HG03064 (cell line): ENCODE measurements around the gene YPEL5.
A peak's percentile ranks its signal among the peaks of the same experiment; 100 is the strongest.
"Not testable (repeated sequence)": the region's sequence is repeated elsewhere in the genome, so short reads cannot be mapped to it uniquely, and the experiment has no call there.

Experiments
- ATAC-seq: cut with Tn5 transposase; IDR thresholded peaks from one replicate; pipeline ENCODE4 v1.9.1; 2021; ENCODE audit warnings: low read depth; ENCODE audit not compliant: unreplicated experiment

YPEL5 gene

DNA sequence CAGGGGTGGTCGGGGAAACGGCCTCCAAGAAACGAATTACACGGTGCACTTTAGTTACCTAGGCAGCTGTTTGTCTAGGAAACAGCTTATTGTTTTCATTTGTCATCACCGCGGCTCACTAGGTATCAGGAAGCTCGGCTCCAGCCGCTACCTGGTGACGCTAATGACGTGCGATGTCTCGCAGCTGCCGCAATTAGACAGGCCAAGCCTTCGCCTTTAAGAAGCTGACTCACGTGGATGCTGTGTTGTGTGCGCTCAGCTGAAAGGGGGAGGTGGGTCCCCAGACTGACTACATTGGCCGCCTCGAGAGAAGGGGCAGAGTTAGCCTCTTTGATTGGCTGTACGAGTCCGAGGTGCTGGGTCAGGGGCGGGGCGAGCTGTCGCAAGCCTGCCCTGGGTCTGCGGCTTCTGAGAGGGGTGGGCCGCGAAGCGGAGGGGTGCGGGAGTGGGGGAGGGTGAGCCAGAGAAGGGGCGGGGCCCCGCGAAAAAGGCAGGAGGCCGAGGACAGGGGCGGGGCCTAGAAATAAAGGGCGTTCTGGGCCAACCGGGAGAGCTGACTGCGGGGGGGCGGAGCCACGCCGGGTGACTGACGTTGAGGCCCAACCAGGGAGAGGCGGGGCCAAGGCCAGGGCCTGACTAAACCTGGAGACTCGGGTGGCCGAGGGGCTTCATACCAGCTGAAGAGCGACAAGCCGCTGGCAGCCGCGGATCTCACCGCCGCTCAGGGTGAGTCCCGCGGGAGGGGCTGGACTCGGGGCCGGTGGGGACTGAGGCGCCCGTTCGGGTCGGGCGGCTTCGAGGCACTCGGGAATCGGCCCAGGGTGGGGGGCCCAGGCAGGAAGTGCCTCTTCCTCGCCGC is at the start of gene YPEL5:
Gene YPEL5 (plus strand): TSS at position 671 of the 859 bp plus-strand sequence. CDS start 9,645 bp downstream, outside the sequence.
- peak; percentile 89 for ATAC-seq

DNA sequence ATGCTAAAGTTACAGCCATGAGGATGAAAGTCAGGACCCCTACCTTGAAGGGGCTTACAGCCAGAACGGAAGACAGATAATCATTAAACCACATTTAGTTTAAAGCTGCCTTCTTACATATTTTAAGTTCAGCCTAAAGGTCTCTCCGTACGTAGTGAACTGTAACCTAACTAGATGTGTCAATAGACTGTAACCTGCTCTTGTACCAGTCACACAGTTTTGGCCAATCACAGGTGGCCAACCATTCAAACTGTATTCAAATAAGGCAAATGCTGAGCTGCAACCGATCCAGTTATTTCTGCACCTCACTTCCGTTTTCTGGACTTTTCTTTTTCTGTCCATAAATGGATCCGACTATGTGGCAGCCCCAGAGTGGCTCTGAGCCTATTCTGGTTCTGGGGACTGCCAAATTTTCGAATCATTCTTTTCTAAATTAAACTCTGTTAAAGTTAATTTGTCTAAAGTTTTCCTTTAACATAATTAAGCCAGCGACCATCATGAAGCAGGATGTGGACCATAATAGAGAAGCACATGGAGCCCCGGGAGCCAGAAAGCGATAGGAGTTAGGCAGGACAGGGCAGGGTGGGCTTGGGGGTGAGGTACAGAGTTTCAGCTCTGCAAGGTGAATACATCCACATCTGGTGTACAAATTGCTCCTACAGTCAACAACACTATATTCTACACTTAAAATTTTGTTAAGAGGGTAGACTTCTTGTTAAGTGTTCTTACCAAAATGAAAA is 48.4 kb upstream of the YPEL5 start:
- no peak for ATAC-seq

DNA sequence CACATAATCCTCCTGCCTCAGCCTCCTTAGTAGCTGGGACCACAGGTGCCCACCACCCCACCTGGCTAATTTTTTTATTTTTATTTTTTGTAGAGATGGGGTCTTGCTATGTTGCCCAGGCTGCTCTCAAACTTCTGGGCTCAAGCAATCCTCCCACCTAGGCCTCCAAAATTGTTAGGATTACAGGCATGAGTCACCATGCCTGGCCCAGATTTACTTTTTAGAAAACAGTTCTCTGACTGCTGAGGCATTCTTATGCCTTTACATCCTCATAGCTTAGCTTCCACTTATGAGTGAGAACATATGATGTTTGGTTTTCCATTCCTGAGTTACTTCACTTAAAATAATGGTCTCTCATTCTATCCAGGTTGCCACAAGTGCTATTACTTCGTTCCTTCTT is 47.4 kb upstream of the YPEL5 start:
- not testable (repeated sequence) for ATAC-seq

DNA sequence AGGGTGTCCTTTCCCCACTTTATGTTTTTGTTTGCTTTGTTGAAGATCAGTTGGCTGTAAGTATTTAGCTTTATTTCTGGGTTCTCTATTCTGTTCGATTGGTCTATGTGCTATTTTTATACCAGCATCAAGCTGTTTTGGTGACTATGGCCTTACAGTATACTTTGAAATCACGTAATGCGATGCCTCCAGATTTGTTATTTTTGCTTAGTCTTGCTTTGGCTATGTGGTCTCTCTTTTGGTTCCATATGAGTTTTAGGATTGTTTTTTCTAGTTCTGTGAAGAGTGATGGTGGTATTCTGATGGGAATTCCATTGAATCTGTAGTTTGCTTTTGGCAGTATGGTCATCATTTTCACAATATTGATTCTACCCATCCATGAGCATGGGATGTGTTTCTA is 46.1 kb upstream of the YPEL5 start:
- not testable (repeated sequence) for ATAC-seq

DNA sequence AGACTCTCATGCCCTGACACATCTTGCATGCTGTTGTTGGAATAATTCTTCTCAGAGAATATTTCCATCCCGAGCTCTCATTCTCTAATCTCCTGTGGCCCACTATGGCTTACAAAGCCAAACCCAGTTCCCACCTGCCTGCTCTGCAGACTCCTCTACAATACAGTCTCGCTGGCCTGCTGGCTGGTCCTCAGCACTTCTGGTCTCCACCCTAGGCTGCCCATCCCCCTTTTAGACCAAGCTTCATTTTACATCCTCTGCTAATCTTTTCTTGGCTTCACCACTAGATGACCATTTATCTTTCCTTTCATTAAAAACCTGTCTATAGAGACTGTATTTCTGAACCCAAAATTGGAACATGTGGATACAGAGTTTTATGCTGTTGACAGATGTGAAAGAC is 42.5 kb upstream of the YPEL5 start:
- no peak for ATAC-seq

DNA sequence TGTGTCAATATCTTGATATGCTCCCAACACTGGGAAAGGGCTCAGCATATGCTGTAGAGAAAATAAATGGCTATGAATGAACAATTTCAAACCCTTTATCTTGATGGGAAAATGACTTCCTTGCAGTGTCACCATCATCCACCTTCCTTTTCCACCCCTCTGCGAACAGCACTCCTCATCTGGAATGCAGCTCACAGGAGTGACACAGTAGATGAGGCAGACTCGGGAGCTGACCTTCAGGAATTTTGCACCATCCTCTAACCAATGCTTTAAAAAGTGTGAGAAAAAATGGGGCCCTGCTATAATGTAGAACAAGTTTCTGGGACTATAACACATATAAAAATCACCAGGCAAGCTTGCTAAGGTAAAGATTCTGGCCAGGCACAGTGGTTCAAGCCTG is 41.3 kb upstream of the YPEL5 start:
- ATAC-seq = no peak

DNA sequence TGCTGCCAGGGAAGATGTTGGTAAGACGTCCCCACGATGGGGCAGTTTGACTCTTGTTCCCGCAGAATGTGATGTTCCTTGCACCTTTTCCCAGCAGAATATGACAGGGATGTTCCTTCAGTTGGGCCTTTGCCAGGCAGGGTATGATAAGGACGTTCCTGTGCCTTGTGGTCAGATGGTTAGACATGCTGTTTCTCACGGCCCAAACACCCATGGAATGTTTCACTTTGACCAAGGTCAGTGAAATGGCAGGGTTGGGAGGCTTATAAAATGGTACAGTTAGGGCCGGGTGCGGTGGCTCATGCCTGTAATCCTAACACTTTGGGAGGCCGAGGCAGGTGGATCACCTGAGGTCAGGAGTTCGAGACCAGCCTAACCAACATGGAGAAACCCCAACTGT is 40.3 kb upstream of the YPEL5 start:
- no peak for ATAC-seq

DNA sequence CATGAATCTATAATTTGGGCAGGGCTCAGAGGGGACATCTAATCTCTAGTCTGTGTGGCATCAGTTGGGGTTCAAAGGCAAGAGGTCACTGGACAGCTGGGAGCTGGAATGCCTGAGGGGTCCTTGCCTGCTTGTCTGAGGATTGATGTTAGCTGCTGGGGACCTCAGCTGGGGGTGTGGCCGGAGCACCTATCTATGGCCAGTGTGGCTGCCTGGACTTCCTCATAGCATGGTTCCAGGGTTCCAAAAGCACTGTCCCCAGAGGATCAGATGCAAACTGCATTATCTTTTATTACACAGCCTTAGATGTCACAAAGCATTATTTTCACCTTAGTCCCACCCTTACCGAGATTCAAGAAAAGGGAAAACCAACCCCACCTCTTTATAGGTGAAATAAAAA is 38.6 kb upstream of the YPEL5 start:
- ATAC-seq = no peak

DNA sequence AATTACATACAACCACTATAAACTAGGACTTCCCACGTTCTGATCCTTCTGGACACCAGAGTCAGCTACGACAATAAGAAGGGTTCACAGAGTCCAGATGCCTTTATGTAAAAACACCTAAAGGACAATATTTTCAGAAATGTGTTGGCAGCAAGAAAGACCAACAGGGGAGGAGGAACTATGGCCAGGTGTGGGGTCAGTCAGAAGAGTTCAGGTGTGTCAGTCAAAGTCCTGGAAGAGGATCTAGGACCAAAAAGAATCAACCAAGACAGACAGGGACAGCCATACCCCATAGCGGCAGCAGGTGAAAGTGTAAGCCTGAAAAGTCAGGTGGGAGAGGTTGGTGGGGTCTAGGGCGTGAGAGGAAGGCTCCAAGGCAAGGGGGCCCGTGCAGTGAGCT is 38.0 kb upstream of the YPEL5 start:
- ATAC-seq = no peak

DNA sequence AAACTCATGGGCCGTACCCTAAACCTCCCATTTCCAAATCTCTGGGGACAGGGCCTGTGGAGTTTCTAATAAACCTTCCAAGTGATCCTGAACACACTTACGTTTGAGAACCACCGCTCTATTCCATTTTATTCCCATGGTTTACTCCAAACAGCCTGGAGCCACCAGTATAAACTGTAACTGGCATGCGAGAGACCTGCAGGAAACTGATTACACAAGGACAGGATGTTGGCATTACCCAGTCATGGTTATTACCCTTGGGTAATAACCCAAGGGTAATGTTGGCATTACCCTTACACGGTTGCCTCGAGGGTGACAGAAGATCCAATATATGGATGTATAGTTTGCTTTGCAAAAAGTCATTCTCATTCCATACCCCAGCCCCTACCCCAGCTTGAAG is 37.0 kb upstream of the YPEL5 start:
- ATAC-seq = no peak

DNA sequence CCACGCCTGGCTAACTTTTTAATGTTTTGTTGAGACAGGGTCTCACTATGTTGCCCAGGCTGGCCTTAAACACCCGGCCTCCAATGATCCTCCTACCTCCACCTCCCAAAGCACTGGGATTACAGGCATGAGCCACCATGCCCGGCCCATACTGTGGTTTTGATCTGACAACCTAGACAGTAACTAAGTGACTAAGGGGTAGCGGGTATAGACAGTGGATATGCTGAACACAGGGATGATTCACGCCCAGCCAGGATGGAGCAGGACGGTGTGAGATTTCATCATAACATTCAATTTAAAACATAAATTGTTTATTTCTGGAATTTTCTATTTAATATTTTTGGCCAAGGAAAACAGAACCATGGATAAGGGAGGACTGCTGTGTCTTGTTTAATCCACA is 36.0 kb upstream of the YPEL5 start:
- ATAC-seq = no peak

DNA sequence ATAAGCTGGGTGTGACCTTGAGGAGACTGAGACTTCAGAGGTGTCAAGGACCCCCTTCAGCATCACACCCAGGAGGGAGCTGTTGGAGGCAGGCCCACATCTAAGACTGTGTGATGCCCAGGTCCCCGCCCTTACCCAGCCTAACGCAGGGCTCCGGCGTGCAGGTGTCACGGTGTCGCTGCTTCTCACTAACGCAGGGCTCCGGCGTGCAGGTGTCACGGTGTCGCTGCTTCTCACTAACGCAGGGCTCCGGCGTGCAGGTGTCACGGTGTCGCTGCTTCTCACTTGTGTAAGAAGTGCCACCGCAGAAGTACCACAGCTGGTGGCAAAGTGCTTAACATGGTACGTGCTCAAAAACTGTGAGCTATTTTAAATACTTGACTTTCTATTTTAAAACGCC is 35.6 kb upstream of the YPEL5 start:
- ATAC-seq = not testable (repeated sequence)

DNA sequence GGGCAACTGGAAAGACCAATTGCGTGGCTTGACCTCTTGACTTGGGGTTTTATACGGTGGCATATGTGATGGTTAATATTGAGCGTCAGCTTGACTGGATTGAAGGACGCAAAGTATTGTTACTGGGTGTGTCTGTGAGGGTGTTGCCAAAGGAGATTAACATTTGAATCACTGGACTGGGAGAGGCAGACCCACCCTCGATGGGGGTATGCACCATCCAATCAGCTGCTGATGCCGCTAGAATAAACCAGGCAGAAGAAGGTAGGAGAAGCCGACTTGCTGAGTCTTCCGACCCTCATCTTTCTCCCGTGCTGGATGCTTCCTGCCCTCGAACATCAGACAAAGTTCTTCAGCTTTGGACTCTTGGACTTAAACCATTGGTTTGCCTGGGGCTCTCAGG is 34.2 kb upstream of the YPEL5 start:
- ATAC-seq = no peak

DNA sequence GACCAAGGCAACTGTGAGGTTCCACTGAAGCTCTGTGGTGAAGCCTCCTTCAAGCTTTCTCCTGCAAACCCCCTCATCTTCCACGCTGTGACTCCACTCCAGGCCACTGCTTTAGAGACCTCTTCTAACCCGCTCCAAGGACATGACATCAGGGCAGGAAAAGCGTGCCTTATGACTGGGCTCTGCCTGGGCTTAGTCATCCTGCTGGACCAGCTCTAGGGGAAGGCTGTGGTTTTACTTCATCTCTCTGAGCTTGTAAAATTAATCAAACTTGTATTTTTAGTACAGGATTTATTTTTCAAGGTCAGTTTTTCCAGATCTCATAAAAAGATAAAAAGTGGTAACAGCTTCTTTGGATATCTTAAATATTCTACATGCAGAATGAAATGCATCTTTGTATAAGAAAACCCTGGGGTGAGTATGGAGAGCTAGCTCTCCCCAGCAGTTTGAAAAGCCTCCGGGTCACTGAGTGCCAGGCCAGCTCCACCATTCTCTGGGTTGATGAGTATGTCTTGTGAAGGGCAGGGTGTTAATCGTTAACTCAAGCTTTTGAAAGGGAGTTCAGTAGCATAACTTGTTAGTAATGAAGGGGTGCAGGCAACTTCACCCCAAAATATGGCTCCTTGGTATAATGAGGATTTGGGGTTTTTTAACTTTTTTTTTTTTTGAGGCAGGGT is 33.1 kb upstream of the YPEL5 start:
- ATAC-seq = no peak

DNA sequence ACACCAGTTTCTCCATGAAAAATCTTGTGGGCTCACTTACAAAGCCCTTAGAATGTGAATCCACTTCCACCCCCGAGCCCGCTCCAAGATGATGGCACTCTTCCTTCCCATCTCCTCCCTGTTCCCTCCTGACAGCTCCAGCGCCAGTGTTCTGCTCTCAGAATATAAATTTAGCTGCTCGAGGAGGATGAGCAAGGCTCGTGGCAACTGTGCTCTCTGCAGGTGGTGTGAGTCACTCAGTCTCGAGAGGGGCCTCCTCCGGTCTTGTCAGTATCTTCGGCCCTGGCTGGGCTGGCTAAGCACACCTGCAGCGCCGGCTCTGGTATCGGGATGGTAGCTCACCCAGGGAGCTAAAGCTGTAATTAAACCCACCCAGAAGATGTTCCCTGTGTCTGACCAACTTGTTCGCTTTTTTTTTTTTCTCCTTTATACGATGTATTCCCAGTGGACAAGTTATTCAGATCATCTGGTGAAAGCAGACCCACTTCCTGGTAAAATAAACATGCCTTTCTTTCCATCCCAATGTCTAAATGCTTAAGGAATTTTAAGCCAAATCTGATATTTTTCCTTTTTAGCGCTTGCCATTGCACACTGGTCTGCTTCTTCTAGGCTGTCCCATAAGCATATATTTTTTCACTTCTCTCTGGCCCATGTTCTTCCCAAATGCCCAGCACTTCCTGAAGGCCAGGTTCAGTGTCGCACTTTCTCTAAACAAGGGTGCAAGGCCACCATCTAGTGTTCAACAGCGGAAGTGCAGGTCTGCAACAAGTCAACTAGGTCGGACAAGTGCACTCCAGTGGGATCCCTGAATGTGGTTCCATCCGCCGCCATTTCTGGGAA is 31.4 kb upstream of the YPEL5 start:
- ATAC-seq = no peak

DNA sequence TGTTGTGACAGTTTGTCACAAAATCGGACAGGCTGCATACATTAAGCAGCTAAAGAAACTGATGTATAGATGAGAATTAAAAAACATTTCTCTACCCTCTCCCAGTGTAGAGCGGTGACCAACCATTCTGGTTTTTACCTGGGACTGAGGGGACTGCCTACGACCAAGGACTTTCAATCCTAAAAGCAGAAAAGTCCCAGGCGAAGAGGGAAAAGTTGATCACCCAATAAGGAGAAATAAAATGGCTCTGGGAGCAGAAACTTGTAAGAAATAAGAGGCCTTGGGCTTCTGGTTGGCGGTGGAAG is 30.9 kb upstream of the YPEL5 start:
- ATAC-seq = no peak

DNA sequence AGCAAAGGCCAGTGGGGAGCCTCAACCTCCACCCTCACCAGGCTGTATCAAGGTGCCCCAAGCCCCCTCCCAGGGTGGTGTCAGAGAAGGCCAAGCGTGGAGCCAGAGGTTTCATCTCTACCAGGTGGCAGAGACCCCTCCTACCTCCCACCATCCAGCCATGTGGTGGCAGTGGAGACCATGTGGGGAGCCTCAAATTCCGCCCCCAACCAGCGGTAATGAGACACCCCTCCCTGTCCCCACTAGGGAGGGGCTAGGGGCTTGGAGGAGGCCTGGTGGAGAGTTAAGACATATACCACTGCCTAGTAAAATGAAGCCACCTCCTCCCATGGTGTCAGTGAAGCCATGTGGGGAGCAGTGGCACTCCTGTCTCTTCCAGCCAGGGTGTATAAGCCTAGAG is 24.4 kb upstream of the YPEL5 start:
- ATAC-seq = no peak

DNA sequence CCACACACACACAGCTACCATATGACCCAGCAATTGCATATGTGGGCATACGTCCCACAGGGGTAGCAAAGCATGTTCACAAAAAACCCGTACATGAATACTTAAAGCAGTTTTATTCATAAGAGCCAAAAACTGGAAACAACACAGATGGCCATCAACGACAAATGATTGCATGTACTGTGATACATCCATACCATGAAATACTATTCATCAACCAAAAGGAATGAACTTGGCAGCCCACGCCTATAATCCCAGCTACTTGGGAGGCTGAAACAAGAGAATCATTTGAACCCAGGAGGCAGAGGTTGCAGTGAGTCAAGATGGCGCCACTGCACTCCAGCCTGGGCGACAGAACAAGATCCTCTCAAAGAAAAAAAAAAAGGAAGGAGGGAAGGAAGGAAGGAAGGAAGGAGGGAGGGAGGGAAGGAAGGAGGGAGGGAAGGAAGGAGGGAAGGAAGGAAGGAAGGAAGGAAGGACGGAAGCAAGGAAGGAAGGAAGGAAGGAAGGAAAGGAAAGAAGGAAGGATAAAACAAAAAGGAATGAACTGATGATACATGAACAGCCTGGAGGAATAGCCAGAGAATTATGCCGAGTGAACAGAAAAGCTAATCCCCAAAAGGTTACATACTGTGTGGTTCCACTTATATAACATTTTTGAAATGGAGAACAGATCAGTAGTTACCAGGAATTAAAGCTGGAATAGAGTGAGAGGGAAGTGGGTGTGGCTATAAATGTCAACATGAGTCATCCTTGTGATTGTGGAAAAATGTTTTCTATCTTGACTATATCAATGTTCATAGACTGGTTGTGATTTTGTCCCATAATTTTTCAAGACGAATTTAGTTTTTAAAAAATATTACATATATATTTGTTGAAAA is 19.6 kb upstream of the YPEL5 start:
- ATAC-seq = no peak

DNA sequence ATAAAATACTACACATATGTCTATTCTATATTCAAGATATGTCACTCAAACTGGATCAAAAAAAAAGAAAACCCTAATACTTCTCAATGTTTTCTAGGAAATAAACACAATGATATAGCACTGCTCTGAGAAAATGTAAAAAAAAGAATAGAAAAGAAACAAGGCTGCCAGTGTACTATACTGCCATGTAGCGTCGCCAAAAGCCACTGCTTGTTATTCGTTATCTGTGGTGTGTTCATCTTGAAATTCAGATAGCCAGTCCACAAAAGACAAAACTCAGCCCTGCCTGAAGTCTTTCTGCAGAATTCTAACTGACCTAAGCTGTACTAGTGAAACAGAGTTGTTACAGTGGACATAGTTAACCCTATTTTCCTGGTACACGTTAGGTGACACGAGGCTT is 12.2 kb upstream of the YPEL5 start:
- no peak for ATAC-seq

DNA sequence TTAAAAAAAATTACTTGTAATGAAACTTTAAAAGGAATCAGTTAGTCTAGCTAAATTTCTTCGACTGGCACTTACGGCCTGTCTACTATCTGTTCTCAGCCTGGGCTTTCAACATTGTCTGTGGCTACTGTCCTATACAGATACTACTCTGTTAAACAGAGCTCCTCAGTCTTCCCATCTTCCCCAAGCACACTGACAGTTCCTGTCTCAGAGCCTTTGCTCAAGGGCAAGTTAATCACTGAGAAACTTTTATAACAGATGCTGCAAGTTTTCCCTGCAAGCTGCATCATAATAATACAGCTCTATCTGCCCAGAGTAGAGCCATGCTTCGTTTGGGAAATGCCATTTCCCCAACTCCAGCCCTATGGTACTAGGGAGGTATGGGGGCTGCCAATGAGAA is 11.3 kb upstream of the YPEL5 start:
- ATAC-seq = no peak
